HEK293 (cell line): ENCODE results near the gene C11orf87.

Source experiments
- ZNF157 ChIP-seq: fragments of 450-650 bp; formaldehyde crosslinking; IDR thresholded peaks from 2 replicates; pipeline ENCODE4 v1.5.1; 2016; ENCODE audit warnings: missing biosample characterization, missing genetic modification characterization
- ZNF239 ChIP-seq: fragments of 450-650 bp; formaldehyde crosslinking; IDR thresholded peaks from 2 replicates; pipeline ENCODE4 v1.5.1; 2016; ENCODE audit warnings: missing biosample characterization, missing genetic modification characterization

DNA sequence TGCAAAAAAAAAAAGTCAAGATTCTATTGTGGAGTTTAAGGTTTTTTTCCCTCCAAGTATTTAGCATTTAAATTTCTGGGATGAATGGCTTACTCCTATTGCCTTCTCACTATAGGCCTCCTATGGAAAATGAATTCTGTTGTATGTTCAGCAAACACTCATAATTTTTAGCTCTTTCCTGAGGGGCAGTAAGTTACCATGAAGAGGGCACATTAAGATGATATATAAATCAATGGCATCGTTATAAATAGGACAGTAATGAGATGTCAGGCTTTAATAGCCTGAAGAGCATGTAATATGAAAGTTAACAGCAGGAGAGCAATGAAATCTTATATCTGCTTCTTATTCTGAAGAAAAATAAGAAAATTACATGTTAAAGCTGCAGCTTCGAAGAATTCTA lies 32.9 kb downstream of the C11orf87 start:
- TF ChIP-seq ZNF239 (tag by site-specific recombination) (no peak), ZNF157 (no peak)
